ENCODE data around the gene CA9. TPM values are rescaled to one million over a fixed set of nuclear protein-coding genes. Genes with fewer than 3 reads are reported as not detected.

CA9 gene
- total RNA-seq, 1 experiment from 2014 or later: not detected

DNA sequence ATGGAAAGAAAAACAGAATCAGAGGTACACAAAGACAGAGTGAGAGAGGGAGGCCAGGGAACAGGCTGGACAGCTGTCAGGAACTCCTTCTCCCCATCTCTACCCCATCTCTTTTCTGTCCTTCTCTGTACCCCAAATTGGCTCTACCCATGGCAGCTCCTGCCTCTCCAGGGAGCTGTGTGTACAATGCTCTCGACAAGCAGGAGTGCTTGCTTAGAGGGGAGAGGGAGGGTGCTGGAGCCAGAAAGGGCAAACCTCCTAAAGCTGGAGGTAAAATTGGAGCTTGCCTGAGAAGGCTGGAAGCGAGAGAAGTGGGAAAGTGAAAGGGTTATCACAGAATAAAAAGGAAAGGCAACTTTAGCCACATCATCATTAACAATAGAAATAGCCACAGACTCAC lies 9.6 kb downstream of the CA9 start:
- ChIA-PET CTCF (interaction anchor here (0.6 kb wide), 1 partner anchor 194 kb away, joined by 4 read pairs; the partner anchor contains the start of gene RUSC2), POLR2A (no interaction called here)
- no peak overlapping the region for H3K27ac Mint-ChIP-seq (ENCODE audit: unreplicated experiment)
- no peaks in the 10 kb centered on the region for H3K9me3 Mint-ChIP-seq (ENCODE audit: unreplicated experiment)
- Histone ChIP-seq H3K4me3 (ENCODE audit: low read depth, low read length) (no peak overlapping the region), H3K9me3 (no peaks in the 10 kb centered on the region), H3K36me3 (ENCODE audit: control insufficient read depth, insufficient read depth, low read length) (no peaks in the 10 kb centered on the region), H3K27me3 (replicated peaks; ENCODE audit: control insufficient read depth, insufficient read depth, low read length) (no peaks in the 10 kb centered on the region), H3K4me1 (peaks cover 2% of the 10 kb centered on the region)
- no peaks in the 10 kb centered on the region for H3K36me3 Mint-ChIP-seq (ENCODE audit: insufficient read depth, unreplicated experiment)
- TF ChIP-seq, protein P1, sequence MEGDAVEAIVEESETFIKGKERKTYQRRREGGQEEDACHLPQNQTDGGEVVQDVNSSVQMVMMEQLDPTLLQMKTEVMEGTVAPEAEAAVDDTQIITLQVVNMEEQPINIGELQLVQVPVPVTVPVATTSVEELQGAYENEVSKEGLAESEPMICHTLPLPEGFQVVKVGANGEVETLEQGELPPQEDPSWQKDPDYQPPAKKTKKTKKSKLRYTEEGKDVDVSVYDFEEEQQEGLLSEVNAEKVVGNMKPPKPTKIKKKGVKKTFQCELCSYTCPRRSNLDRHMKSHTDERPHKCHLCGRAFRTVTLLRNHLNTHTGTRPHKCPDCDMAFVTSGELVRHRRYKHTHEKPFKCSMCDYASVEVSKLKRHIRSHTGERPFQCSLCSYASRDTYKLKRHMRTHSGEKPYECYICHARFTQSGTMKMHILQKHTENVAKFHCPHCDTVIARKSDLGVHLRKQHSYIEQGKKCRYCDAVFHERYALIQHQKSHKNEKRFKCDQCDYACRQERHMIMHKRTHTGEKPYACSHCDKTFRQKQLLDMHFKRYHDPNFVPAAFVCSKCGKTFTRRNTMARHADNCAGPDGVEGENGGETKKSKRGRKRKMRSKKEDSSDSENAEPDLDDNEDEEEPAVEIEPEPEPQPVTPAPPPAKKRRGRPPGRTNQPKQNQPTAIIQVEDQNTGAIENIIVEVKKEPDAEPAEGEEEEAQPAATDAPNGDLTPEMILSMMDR (IDR thresholded peaks at IDR 0.05; ENCODE audit: insufficient read depth in 1 of 2, low read depth in 1 of 2, low read length in 1 of 2, severe bottlenecking in 1 of 2, unreplicated experiment in 1 of 2): no peak
- BruUV-seq (replicated peaks): no TSS peak
- H3K4me1 Mint-ChIP-seq (ENCODE audit: low read depth, unreplicated experiment): peaks cover 6% of the 10 kb centered on the region
- intact Hi-C loops (cut with micrococcal nuclease; ENCODE audit: unreplicated experiment): no loop called here
- no peak for DNase-seq
- H3K4me3 Mint-ChIP-seq (ENCODE audit: unreplicated experiment): no peak overlapping the region
- H3K27me3 Mint-ChIP-seq (ENCODE audit: insufficient read depth, unreplicated experiment): no peaks in the 10 kb centered on the region

- H3K4me3 ChIP-seq (ENCODE audit: low read depth, low read length): no peak overlapping the region
- DNase-seq: no peak
- intact Hi-C loops (cut with micrococcal nuclease; ENCODE audit: unreplicated experiment): no loop called here
- Mint-ChIP-seq H3K27me3 (ENCODE audit: insufficient read depth, unreplicated experiment) (no peaks in the 10 kb centered on the region), H3K4me1 (ENCODE audit: low read depth, unreplicated experiment) (peaks cover 14% of the 10 kb centered on the region), H3K36me3 (ENCODE audit: insufficient read depth, unreplicated experiment) (peaks cover 6% of the 10 kb centered on the region), H3K4me3 (ENCODE audit: unreplicated experiment) (no peak overlapping the region), H3K9me3 (ENCODE audit: unreplicated experiment) (no peaks in the 10 kb centered on the region), H3K27ac (ENCODE audit: unreplicated experiment) (no peak overlapping the region)
- no TSS peak for BruUV-seq (replicated peaks)
- ChIA-PET POLR2A (interaction anchor here (1.2 kb wide), 1 partner anchor 27 kb away, joined by 5 read pairs; the partner anchor contains the start of genes CCDC107 and RMRP), CTCF (no interaction called here)
- no peaks in the 10 kb centered on the region for H3K36me3 ChIP-seq (ENCODE audit: control insufficient read depth, insufficient read depth, low read length)
- TF ChIP-seq, protein P1 (IDR thresholded peaks at IDR 0.05; ENCODE audit: insufficient read depth in 1 of 2, low read depth in 1 of 2, low read length in 1 of 2, severe bottlenecking in 1 of 2, unreplicated experiment in 1 of 2): no peak
- H3K9me3 ChIP-seq: no peaks in the 10 kb centered on the region
- H3K4me1 ChIP-seq: peaks cover 18% of the 10 kb centered on the region
- no peaks in the 10 kb centered on the region for H3K27me3 ChIP-seq (replicated peaks; ENCODE audit: control insufficient read depth, insufficient read depth, low read length)
Measured at GRCh38 chr9:35684921-35685320, 11.2 kb downstream of the CA9 start.

- Mint-ChIP-seq H3K36me3 (ENCODE audit: insufficient read depth, unreplicated experiment) (peaks cover 6% of the 10 kb centered on the region), H3K27me3 (ENCODE audit: insufficient read depth, unreplicated experiment) (no peaks in the 10 kb centered on the region)
Measured at GRCh38 chr9:35685506-35685905, 11.8 kb downstream of the CA9 start.

More at GRCh38 chr9:35685506-35685905, 11.8 kb downstream of the CA9 start:
- Mint-ChIP-seq H3K4me1 (ENCODE audit: low read depth, unreplicated experiment) (peaks cover 14% of the 10 kb centered on the region), H3K4me3 (ENCODE audit: unreplicated experiment) (no peak overlapping the region), H3K9me3 (ENCODE audit: unreplicated experiment) (no peaks in the 10 kb centered on the region), H3K27ac (ENCODE audit: unreplicated experiment) (no peak overlapping the region)
- BruUV-seq (replicated peaks): no TSS peak
- no peaks in the 10 kb centered on the region for H3K9me3 ChIP-seq
- H3K36me3 ChIP-seq (ENCODE audit: control insufficient read depth, insufficient read depth, low read length): no peaks in the 10 kb centered on the region
- TF ChIP-seq, protein P1 (IDR thresholded peaks at IDR 0.05; ENCODE audit: insufficient read depth in 1 of 2, low read depth in 1 of 2, low read length in 1 of 2, severe bottlenecking in 1 of 2, unreplicated experiment in 1 of 2): no peak
- intact Hi-C loops (cut with micrococcal nuclease; ENCODE audit: unreplicated experiment): no loop called here
- POLR2A ChIA-PET: interaction anchor here (1.2 kb wide), 1 partner anchor 28 kb away, joined by 5 read pairs; the partner anchor contains the start of genes CCDC107 and RMRP
- no peaks in the 10 kb centered on the region for H3K27me3 ChIP-seq (replicated peaks; ENCODE audit: control insufficient read depth, insufficient read depth, low read length)
- no peak for DNase-seq
- H3K4me1 ChIP-seq: peaks cover 22% of the 10 kb centered on the region
- H3K4me3 ChIP-seq (ENCODE audit: low read depth, low read length): no peak overlapping the region
- CTCF ChIA-PET: no interaction called here
